Erythroblast (primary cell): ENCODE results near the gene ZG16.

Experiments used
- DNase-seq, 2 experiments: peaks; one replicate each; lab custom pipeline; 2025; lab: John Stamatoyannopoulos, UW
- GATA1 ChIP-seq: IDR thresholded peaks from 2 replicates; pipeline ENCODE4 v1.6.1; 2011; ENCODE audit warnings: low read depth, mild to moderate bottlenecking, control low read depth, low read length, moderate library complexity
- POLR2A ChIP-seq: IDR thresholded peaks from 2 replicates; pipeline ENCODE4 v1.6.1; 2011; ENCODE audit warnings: mild to moderate bottlenecking, low read length

Gene ZG16

DNA sequence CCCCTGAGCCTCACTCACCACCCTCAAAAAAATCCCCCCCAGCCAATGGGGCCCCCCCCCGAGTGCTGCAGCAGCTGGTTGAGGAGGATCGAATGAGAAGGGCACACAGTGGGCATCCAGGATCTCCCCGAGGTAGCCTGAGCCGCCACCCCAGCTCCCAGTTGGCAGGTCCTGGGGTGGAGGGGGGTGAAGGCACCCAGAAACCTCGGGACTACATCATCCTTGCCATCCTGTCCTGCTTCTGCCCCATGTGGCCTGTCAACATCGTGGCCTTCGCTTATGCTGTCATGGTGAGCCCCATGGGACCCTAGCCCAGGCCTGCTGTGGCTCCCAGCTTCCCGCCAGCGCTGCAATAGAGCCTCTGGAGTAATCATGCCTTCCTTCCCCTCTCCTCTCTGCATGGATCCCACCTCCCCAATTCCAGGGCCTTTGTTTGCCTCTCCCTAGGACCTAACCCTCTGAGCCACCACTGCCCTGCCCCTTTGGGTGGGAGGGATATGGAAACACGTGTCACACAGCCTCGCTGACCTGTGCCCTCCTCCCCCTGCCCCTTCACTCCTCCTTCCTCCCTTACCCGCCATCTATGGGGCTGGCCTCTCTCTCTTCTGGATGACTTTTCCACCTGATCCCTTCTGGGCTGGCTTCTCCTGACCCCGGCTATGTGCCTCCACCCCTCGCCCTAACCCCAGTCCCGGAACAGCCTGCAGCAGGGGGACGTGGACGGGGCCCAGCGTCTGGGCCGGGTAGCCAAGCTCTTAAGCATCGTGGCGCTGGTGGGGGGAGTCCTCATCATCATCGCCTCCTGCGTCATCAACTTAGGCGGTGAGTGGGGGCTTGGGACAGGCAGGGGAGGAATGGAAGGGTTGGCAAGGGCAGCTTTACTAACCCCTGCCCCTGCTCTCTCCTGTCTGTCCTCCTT is 35.8 kb downstream of the ZG16 start:
- DNase-seq = no peak
- no peak for TF ChIP-seq GATA1
- TF ChIP-seq POLR2A = no peak

DNA sequence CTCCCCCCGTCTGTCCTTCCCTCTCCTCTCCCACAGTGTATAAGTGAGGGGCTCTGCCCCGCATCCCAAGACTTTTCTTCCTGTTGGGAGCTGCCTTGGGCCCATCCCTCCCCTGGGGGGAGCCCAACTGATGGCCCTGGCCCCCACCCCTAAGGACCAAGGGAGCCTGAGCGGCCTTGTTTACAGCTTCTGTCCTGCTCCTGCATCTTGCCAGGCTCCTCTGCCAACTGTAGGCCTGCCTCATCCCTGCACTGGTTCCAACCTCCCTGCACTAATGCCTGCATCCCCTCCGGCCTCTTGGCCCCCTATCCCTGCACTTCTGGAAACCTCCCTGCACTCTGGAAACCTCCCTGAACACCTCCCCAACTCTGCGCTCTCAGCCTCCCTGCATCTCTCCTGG is 36.5 kb downstream of the ZG16 start:
- no peak for DNase-seq
- TF ChIP-seq GATA1 (no peak), POLR2A (no peak)

DNA sequence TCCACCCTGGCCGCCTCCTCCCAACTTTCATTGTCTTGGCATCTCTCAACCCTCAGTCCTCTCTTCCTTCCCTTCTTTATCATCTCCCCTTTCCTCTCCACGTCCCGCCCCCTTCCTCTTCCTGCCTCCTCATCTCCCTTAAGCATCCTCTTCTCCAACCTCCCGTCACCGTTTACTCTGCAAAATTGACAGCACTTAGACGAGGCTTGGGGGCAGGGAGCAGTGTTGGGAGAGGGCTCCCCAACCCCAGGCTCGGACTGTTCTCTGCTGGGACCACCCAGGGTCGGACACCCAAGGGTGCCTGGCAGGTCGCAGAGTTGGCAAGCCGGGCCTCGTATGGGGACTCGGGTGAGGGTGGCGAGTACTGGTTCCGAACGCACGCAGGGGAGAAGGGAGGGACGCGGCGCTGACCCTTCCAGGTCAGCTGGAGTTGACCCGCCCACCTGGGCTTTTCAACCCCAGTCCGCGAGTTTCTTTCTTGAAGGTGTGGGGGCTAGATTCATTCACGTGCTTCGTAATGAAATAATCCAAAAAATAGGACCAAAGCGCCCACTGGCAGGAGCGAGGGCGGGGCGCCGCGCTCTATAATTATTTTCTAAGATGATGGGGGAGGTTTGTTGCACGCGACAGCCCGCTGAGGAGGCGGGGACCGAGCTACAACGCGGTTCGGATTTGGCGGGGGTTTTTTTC is 37.1 kb downstream of the ZG16 start:
- DNase-seq = no peak
- TF ChIP-seq GATA1 = no peak
- no peak for TF ChIP-seq POLR2A

DNA sequence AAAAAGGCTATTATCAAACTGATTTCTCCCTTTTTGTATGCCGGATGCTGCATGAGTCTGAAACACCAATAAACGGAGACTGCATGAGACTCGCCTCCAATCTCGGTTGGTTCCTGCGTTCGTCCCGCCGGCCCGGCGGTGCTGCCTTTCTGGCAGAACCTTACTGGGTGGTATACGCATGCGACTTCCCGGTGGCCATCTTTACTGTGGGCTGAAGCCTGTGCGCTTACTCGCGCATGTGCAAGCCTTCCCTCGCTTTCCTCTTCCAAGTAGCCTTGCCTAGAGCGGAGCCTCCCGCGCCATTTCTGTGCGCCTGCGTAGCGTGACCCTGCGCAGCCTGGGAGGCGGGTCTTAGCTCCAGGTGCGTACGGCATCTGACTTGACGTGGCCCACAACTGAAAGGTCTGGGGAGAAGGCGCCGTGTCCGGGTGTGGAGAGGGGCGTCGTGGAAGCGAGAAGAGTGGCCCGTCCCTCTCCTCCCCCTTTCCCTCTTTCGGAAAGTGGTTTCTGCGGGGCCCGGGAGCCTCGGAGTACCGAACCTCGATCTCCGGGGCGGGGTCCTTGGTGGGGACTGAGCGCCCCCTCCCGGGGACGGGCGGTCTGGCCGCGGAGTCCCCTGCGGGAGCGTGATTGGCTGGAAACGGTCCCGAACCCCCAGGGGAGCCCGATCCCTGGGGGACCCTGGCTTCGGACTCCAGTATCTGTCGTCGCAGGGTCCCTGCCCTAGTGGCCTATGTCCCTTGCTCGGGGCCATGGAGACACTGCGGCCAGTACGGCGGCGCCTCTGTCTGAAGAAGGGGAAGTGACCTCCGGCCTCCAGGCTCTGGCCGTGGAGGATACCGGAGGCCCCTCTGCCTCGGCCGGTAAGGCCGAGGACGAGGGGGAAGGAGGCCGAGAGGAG is 38.0 kb downstream of the ZG16 start, which contains the start of gene PAGR1:
TSS of gene PAGR1 (plus strand) at position 360 of the 901 bp plus-strand sequence. CDS start at position 734, 374 bp downstream.
- DNase-seq = peak; percentile 99
- TF ChIP-seq POLR2A (peak; percentile 75), GATA1 (no peak)

DNA sequence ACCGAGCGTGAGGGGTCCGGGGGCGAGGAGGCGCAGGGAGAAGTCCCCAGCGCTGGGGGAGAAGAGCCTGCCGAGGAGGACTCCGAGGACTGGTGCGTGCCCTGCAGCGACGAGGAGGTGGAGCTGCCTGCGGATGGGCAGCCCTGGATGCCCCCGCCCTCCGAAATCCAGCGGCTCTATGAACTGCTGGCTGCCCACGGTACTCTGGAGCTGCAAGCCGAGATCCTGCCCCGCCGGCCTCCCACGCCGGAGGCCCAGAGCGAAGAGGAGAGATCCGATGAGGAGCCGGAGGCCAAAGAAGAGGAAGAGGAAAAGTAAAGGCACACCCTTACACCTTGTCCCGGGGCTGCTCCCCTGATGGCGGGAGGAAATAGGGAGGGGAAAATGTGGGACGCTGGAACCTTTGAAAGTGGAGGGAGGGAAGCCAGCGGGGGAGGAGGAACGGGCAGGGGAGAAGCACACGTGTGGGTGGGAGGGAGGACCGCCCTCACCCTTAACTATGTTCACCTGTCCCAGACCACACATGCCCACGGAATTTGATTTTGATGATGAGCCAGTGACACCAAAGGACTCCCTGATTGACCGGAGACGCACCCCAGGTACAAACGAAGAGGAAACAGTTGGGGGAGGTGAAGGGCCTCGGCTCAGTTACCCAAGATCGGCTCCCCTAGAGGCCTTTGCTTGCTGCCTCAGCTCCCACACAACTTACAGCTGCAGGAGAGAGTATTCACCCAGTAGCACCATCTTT is 38.8 kb downstream of the ZG16 start:
- DNase-seq = peak in 1 of 2 experiments; percentile 70
- no peak for TF ChIP-seq POLR2A
- no peak for TF ChIP-seq GATA1

DNA sequence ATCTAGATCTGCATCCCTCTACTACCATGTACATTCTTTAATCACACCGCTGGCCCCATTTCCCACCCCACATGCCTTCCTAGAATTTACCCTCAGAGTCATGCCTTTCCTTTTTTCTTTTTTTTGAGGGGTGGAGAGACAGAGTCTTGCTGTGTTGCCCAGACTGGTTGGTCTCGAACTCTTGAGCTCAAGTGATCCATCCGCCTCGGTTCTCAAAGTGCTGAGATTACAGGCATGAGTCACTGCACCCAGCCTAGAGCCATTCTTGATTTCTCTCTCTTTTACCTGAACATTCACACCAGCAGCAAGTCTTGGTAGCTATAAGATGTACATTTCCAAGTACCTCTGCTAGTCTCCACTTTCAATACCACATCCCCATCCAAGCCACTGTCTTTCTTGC is 40.0 kb downstream of the ZG16 start:
- no peak for TF ChIP-seq POLR2A
- TF ChIP-seq GATA1 = no peak
- DNase-seq = no peak

DNA sequence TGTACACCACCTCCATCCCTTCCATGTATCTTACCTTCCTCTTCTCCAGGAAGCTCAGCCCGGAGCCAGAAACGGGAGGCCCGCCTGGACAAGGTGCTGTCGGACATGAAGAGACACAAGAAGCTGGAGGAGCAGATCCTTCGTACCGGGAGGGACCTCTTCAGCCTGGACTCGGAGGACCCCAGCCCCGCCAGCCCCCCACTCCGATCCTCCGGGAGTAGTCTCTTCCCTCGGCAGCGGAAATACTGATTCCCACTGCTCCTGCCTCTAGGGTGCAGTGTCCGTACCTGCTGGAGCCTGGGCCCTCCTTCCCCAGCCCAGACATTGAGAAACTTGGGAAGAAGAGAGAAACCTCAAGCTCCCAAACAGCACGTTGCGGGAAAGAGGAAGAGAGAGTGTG is 41.5 kb downstream of the ZG16 start:
- no peak for DNase-seq
- TF ChIP-seq POLR2A (no peak), GATA1 (no peak)

DNA sequence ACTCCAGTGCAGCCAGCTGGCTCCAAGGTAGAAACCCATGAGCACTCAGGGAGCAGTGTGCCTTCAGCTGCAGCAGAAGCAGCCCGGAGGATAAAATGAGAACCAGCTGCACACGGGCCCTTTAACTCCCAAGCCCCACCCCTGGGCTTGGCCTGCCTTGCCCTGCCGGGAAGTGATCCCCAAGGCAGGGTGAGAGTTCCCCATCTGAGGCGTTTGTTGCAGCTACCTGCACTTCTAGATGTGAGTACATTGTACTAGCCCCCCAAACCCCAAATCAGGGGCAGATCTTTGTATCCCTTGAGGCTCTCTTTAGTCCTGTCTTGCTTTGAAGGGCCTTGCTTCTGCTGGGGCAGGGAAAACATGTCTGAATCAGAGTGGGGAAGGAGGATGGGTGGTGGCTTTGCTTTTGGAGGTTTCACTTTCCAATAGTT is 42.2 kb downstream of the ZG16 start, which contains the start of gene MVP:
TSS of gene MVP (plus strand) at position 192 of the 431 bp plus-strand sequence. CDS start 10,088 bp downstream, outside the sequence.
- no peak for TF ChIP-seq GATA1
- no peak for TF ChIP-seq POLR2A

DNA sequence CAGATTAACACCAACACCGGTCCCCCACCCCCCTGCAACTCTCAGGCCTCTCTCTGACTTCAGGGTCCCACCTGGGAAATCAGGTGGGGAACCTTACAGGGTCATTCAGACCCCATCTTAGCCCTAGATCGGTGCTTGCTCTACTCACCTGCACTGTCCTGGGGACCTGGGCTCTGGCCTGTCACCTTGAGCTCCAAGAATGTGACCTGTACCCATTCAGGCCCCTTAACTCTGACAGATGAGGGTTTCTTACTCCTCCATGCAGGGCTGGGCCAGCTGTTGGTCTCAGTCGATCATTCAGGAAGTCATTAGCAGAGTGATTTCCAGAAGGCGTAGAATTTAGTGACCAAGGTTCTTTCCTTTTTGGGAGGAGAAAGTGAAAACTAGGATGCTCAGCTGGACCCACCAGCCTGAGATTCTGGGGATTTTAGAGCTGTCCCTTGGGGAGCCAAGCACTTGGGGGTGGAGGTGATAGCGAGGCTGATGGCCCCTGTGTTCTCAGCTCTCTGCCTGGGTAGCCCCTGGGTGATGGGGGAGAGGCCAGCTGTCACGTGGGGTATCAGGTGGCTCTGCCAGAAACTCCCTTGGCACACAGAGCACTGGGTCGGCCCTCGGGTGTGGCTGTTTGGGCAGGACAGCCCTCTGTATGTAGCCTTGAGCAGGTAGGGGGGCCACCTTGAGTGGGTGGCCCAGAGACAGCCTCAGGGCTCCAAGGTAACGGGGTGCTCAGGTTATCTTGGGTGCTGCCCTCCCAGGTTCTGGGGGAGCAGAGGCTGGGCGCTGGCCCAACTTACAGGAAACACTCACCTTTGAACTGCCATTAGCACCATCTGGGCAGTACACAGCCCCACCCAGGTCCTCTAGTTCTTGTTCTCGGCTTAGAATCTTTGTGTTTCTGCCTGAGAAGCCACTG is 42.9 kb downstream of the ZG16 start:
- no peak for TF ChIP-seq POLR2A
- no peak for TF ChIP-seq GATA1
- no peak for DNase-seq

More for the DNA sequence above, 42.2 kb downstream of the ZG16 start, which contains the start of gene MVP:
- DNase-seq = peak in 1 of 2 experiments; percentile 48

DNA sequence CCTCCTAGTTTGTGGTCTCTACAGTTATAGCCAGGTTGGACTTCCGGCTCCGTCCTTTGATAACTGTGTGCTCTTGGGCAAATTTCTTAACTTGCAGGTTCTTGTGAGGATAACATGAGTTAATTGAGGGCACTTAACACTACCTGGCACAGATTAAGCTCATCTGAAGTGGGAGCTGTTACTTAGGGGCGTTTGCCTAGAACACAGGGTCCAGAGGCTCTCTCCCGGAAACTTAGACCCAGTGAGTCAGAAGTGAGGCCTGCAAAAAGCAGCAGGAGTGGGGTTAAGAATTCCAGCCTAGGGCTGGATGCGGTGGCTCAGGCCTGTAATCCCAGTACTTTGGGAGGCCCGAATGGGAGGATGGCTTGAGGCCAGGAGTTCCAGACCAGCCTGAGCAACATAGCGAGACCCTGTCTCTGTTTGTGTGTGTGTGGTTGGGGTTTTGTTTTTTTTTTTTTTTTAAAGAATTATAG is 43.6 kb downstream of the ZG16 start:
- DNase-seq = no peak
- TF ChIP-seq GATA1 = no peak
- no peak for TF ChIP-seq POLR2A

DNA sequence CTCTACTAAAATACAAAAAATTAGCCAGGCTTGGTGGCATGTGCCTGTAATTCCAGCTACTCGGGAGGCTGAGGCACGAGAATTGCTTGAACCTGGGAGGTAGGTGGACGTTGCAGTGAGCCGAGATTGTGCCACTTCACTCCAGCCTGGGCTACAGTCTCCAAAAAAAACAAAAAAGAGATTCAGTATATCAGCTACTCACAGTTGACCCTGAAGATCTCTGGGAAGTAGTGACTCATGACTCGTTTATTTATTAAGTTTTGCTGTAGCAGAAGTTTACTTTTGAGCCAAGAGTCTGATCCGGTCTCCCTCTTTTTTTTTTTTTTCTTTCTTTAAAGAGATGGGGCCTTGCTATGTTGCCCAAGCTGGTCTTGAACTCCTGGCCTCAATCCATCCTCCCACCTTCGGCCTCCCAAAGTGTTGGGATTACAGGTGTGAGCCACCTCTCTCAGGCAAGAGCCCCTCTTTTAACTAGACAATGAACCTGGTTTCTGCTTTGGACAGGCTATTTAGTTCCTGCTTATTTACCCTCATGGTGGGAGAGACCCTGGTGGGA is 46.6 kb downstream of the ZG16 start:
- DNase-seq = no peak
- TF ChIP-seq GATA1 = no peak
- no peak for TF ChIP-seq POLR2A
